Measurements from ENCODE around the gene KLB. TPM values are rescaled to one million over a fixed set of nuclear protein-coding genes. Genes with fewer than 3 reads are reported as not detected.

Gene KLB
- total RNA-seq, 4 donors from 2014 or later, result 0.34 to 0.48 (median 0.38) TPM; not detected in 1

GRCh38 chr4:39484582-39485272 lies 78.0 kb downstream of the KLB start:
- TF ChIP-seq POLR2A (IDR thresholded peaks at IDR 0.05) (no peak), CTCF (IDR thresholded peaks at IDR 0.05) (no peak)
- H3K27me3 ChIP-seq, result no peaks in the 10 kb centered on the region
- no peak for DNase-seq
- no peak overlapping the region for H3K4me3 ChIP-seq
- 64 to 81% methylated on average over 3 of the region's 6 CpGs for WGBS, 2 donors
- no peaks in the 10 kb centered on the region for H3K36me3 ChIP-seq
- no peaks in the 10 kb centered on the region for H3K4me1 ChIP-seq
- H3K9me3 ChIP-seq, result peaks cover 0 to 11% (median 10%) of the 10 kb centered on the region in 3 donors
- H3K27ac ChIP-seq, result no peak overlapping the region
- intact Hi-C loops (cut with DNase I), result no loop called here

GRCh38 chr4:39486221-39486804 lies 79.6 kb downstream of the KLB start:
- TF ChIP-seq POLR2A (IDR thresholded peaks at IDR 0.05) (no peak), CTCF (IDR thresholded peaks at IDR 0.05) (no peak)
- H3K27me3 ChIP-seq, result no peaks in the 10 kb centered on the region
- no peaks in the 10 kb centered on the region for H3K36me3 ChIP-seq
- WGBS, 2 donors, result 81 to 84% methylated on average over 10 of the region's 10 CpGs
- no peaks in the 10 kb centered on the region for H3K4me1 ChIP-seq
- no peak for DNase-seq
- H3K9me3 ChIP-seq, result peaks cover 0 to 11% (median 10%) of the 10 kb centered on the region in 3 donors
- no peak overlapping the region for H3K4me3 ChIP-seq
- no peak overlapping the region for H3K27ac ChIP-seq
- intact Hi-C loops (cut with DNase I), result no loop called here

GRCh38 chr4:39490322-39490721 lies 83.6 kb downstream of the KLB start:
- Histone ChIP-seq H3K36me3 (no peaks in the 10 kb centered on the region), H3K27ac (no peak overlapping the region), H3K27me3 (no peaks in the 10 kb centered on the region), H3K9me3 (no peaks in the 10 kb centered on the region), H3K4me3 (no peak overlapping the region), H3K4me1 (peaks cover 0 to 17% (median 4%) of the 10 kb centered on the region in 3 donors)
- WGBS, 2 donors, result 85 to 93% methylated on average over 2 of the region's 2 CpGs
- no peak for DNase-seq
- intact Hi-C loops (cut with DNase I), result no loop called here
- no peak for TF ChIP-seq CTCF (IDR thresholded peaks at IDR 0.05)
- no peak for TF ChIP-seq POLR2A (IDR thresholded peaks at IDR 0.05)

GRCh38 chr4:39494354-39494753 lies 87.6 kb downstream of the KLB start:
- H3K27ac ChIP-seq, result no peak overlapping the region
- no peak for DNase-seq
- H3K27me3 ChIP-seq, result no peaks in the 10 kb centered on the region
- intact Hi-C loops (cut with DNase I), result no loop called here
- H3K4me1 ChIP-seq, result peaks cover 0 to 35% (median 12%) of the 10 kb centered on the region in 3 donors
- H3K9me3 ChIP-seq, result no peaks in the 10 kb centered on the region
- peaks cover 0 to 15% (median 0%) of the 10 kb centered on the region in 3 donors for H3K36me3 ChIP-seq
- no peak overlapping the region for H3K4me3 ChIP-seq
- WGBS, 2 donors, result 82 to 100% methylated on average over 1 of the region's 1 CpG
- TF ChIP-seq POLR2A (IDR thresholded peaks at IDR 0.05), result no peak
- TF ChIP-seq CTCF (IDR thresholded peaks at IDR 0.05), result no peak

GRCh38 chr4:39495446-39496213 lies 88.9 kb downstream of the KLB start:
- WGBS, 2 donors, result 41 to 50% methylated on average over 4 of the region's 4 CpGs
- peaks cover 0 to 35% (median 12%) of the 10 kb centered on the region in 3 donors for H3K4me1 ChIP-seq
- no peak for TF ChIP-seq POLR2A (IDR thresholded peaks at IDR 0.05)
- TF ChIP-seq CTCF (IDR thresholded peaks at IDR 0.05), result no peak
- DNase-seq, result no peak
- peaks cover 0 to 28% (median 0%) of the 10 kb centered on the region in 3 donors for H3K36me3 ChIP-seq
- intact Hi-C loops (cut with DNase I), result no loop called here
- no peaks in the 10 kb centered on the region for H3K27me3 ChIP-seq
- H3K27ac ChIP-seq, result peak overlapping the region; percentile 42 to 81 (median 68)
- H3K4me3 ChIP-seq, result no peak overlapping the region
- no peaks in the 10 kb centered on the region for H3K9me3 ChIP-seq
